Astrocyte (in vitro differentiated cells and primary cell): Measurements from ENCODE around the gene OGT. TPM values are rescaled to one million over a fixed set of nuclear protein-coding genes. Genes with fewer than 3 reads are reported as not detected.
"Not testable (repeated sequence)": the region's sequence is repeated elsewhere in the genome, so short reads cannot be mapped to it uniquely, and the experiment has no call there.

Experiments used
- DNase-seq: peaks from one replicate; pipeline ENCODE4 v3.0.0-alpha.2; 2010; ENCODE audit warnings: low read depth
- FAIRE-seq: peaks from 2 replicates; lab custom pipeline; 2011; peaks lifted over from hg19 to GRCh38; lab: Jason Lieb, UNC
- H2AFZ ChIP-seq: 2 replicates; pipeline ENCODE4 v1.6.0; 2012; ENCODE audit warnings: low read depth, low read length, inconsistent platforms
- H3K27ac ChIP-seq: 2 replicates; pipeline ENCODE4 v1.5.1; 2011; ENCODE audit warnings: low read depth, low read length, inconsistent platforms
- H3K27me3 ChIP-seq: 2 replicates; pipeline ENCODE4 v1.6.0; 2011; ENCODE audit warnings: low read length, inconsistent platforms; ENCODE audit not compliant: insufficient read depth
- H3K36me3 ChIP-seq: 2 replicates; pipeline ENCODE4 v1.5.1; 2011; ENCODE audit warnings: low read length, inconsistent platforms; ENCODE audit not compliant: insufficient read depth
- H3K4me1 ChIP-seq: 2 replicates; pipeline ENCODE4 v1.5.1; 2011; ENCODE audit warnings: low read length, inconsistent platforms; ENCODE audit not compliant: insufficient read depth
- H3K4me2 ChIP-seq: 2 replicates; pipeline ENCODE4 v1.6.0; 2012; ENCODE audit warnings: low read length, inconsistent platforms
- H3K4me3 ChIP-seq: 2 replicates; pipeline ENCODE4 v1.5.1; 2011; ENCODE audit warnings: low read depth, mild to moderate bottlenecking, low read length, inconsistent platforms; ENCODE audit not compliant: insufficient read depth
- H3K79me2 ChIP-seq: 2 replicates; pipeline ENCODE4 v1.6.0; 2012; ENCODE audit warnings: mild to moderate bottlenecking, low read length, inconsistent platforms; ENCODE audit not compliant: insufficient read depth
- H3K9ac ChIP-seq: 2 replicates; pipeline ENCODE4 v1.6.0; 2012; ENCODE audit warnings: mild to moderate bottlenecking, low read length, inconsistent platforms
- H3K9me3 ChIP-seq: 2 replicates; pipeline ENCODE4 v1.5.1; 2012; ENCODE audit warnings: low read depth, mild to moderate bottlenecking, low read length, inconsistent platforms; ENCODE audit not compliant: insufficient read depth
- H4K20me1 ChIP-seq: 2 replicates; pipeline ENCODE4 v1.6.0; 2012; ENCODE audit warnings: low read length, inconsistent platforms; ENCODE audit not compliant: insufficient read depth
- H3K27ac Mint-ChIP-seq: one replicate; pipeline ENCODE4 v1.8.0; 2021; ENCODE audit warnings: mild to moderate bottlenecking, mixed read lengths; ENCODE audit not compliant: unreplicated experiment
- H3K27me3 Mint-ChIP-seq: one replicate; pipeline ENCODE4 v1.8.0; 2021; ENCODE audit warnings: low read depth, mixed read lengths; ENCODE audit not compliant: unreplicated experiment
- H3K36me3 Mint-ChIP-seq: one replicate; pipeline ENCODE4 v1.8.0; 2021; ENCODE audit warnings: low read depth, mixed read lengths; ENCODE audit not compliant: unreplicated experiment
- H3K4me1 Mint-ChIP-seq: one replicate; pipeline ENCODE4 v1.8.0; 2021; ENCODE audit warnings: low read depth, mixed read lengths; ENCODE audit not compliant: unreplicated experiment
- H3K4me3 Mint-ChIP-seq: one replicate; pipeline ENCODE4 v1.8.0; 2021; ENCODE audit warnings: mild to moderate bottlenecking, moderate library complexity, mixed read lengths; ENCODE audit not compliant: unreplicated experiment
- H3K9me3 Mint-ChIP-seq: one replicate; pipeline ENCODE4 v1.8.0; 2021; ENCODE audit warnings: mild to moderate bottlenecking, mixed read lengths; ENCODE audit not compliant: unreplicated experiment
- CTCF ChIP-seq: IDR thresholded peaks from 2 replicates; pipeline ENCODE4 v1.5.1; 2011; ENCODE audit warnings: low read depth, mild to moderate bottlenecking, inconsistent platforms, low read length, moderate library complexity; ENCODE audit not compliant: insufficient read depth
- EZH2 ChIP-seq: IDR thresholded peaks from 2 replicates; pipeline ENCODE4 v1.6.1; 2012; ENCODE audit warnings: mild to moderate bottlenecking, low read length, inconsistent platforms; ENCODE audit not compliant: insufficient read depth
- total RNA-seq: library from RNA; stranded (reverse); gene quantifications from 2 replicates; pipeline ENCODE4 v1.2.1, GENCODE V29; 2021

The OGT gene
- total RNA-seq, 1 donor from 2014 or later = 139 TPM

GRCh38 chrX:71607488-71607887 lies 74.6 kb downstream of the OGT start:
- Histone ChIP-seq H3K27me3 (no peaks in the 10 kb centered on the region), H3K36me3 (peaks cover 15% of the 10 kb centered on the region), H2AFZ (no peak overlapping the region), H3K9me3 (no peaks in the 10 kb centered on the region), H3K4me2 (no peak overlapping the region), H3K79me2 (no peaks in the 10 kb centered on the region), H3K4me3 (no peak overlapping the region), H3K27ac (no peak overlapping the region), H4K20me1 (peaks cover 21% of the 10 kb centered on the region), H3K4me1 (no peaks in the 10 kb centered on the region), H3K9ac (no peak overlapping the region)
- Mint-ChIP-seq H3K9me3 (peaks cover 12% of the 10 kb centered on the region), H3K4me1 (no peaks in the 10 kb centered on the region), H3K4me3 (no peak overlapping the region), H3K27ac (peak overlapping the region; percentile 2), H3K36me3 (peaks cover 55% of the 10 kb centered on the region), H3K27me3 (no peaks in the 10 kb centered on the region)
- peak; percentile 17 for FAIRE-seq
- DNase-seq = no peak
- TF ChIP-seq EZH2 (no peak), CTCF (no peak)

GRCh38 chrX:71609095-71609750 lies 76.3 kb downstream of the OGT start:
- Histone ChIP-seq H3K36me3 (peaks cover 14% of the 10 kb centered on the region), H3K9ac (no peak overlapping the region), H3K27ac (no peak overlapping the region), H3K4me2 (no peak overlapping the region), H2AFZ (no peak overlapping the region), H3K27me3 (no peaks in the 10 kb centered on the region), H3K4me1 (no peaks in the 10 kb centered on the region), H3K4me3 (no peak overlapping the region), H3K79me2 (no peaks in the 10 kb centered on the region), H3K9me3 (no peaks in the 10 kb centered on the region), H4K20me1 (peaks cover 19% of the 10 kb centered on the region)
- H3K9me3 Mint-ChIP-seq = no peaks in the 10 kb centered on the region
- FAIRE-seq (peak; percentile 37), DNase-seq (no peak)
- no peaks in the 10 kb centered on the region for H3K27me3 Mint-ChIP-seq
- H3K4me3 Mint-ChIP-seq = no peak overlapping the region
- H3K36me3 Mint-ChIP-seq = peaks cover 41% of the 10 kb centered on the region
- H3K4me1 Mint-ChIP-seq = no peaks in the 10 kb centered on the region
- H3K27ac Mint-ChIP-seq = no peak overlapping the region
- TF ChIP-seq EZH2 (no peak), CTCF (no peak)

GRCh38 chrX:71611736-71612135 lies 78.8 kb downstream of the OGT start:
- not testable (repeated sequence) for H3K27ac ChIP-seq, H3K79me2 ChIP-seq, H2AFZ ChIP-seq, H3K27ac Mint-ChIP-seq, H3K4me1 Mint-ChIP-seq, FAIRE-seq, H3K4me3 ChIP-seq, H3K4me2 ChIP-seq, H3K27me3 ChIP-seq, DNase-seq, H3K9me3 ChIP-seq, H3K9me3 Mint-ChIP-seq, H3K9ac ChIP-seq, H3K4me1 ChIP-seq, H3K4me3 Mint-ChIP-seq, H3K36me3 ChIP-seq, H3K27me3 Mint-ChIP-seq
- H3K36me3 Mint-ChIP-seq = peaks cover 27% of the 10 kb centered on the region
- H4K20me1 ChIP-seq = peaks cover 11% of the 10 kb centered on the region
